ENCODE data around the gene UPK1B. TPM values are rescaled to one million over a fixed set of nuclear protein-coding genes. Genes with fewer than 3 reads are reported as not detected.
"Not testable (repeated sequence)": the region's sequence is repeated elsewhere in the genome, so short reads cannot be mapped to it uniquely, and the experiment has no call there.

UPK1B gene
- total RNA-seq, 1 experiment from 2014 or later: 0.42 TPM

DNA sequence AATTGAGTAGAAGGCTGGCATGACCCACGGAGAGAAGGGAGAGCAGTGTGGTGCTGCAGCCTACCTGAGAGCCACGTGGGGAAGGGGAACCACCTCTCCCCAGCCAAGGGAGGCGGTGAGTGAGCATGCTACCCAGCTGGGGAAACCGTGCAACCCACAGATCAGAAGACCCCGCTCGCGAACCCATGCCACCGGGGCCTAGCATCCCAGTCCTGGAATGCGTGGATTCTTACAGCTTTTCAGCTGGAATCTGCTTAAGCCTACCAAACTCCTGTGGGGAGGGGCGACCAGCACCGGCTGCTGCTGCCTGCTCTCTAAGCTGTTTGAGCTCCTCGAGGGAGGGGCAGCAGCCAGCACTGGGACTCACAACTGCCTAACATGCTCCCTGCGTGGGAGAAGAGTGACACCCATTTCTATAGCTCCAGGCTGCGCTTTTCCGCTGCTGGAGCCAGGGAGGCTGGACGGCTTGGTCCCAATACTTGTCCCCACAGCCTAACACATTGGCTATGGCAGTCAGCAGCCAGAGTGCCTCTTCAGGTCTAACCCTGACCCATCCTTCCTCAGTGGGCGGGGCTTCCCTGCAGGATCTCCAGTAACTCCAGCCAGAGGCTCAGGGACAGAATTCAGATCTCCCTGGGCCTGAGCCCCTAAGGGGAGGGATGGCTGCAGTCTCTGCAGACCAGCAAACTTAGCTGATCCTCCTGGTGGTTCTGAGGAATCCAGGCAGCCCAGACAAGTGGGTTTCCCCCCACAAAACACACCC lies 47.5 kb upstream of the UPK1B start:
- Mint-ChIP-seq H3K9me3 (peaks cover 26% of the 10 kb centered on the region), H3K27ac (no peak overlapping the region), H3K36me3 (peaks cover 9% of the 10 kb centered on the region), H3K4me1 (peaks cover 19% of the 10 kb centered on the region), H3K4me3 (no peak overlapping the region), H3K27me3 (ENCODE audit: low read depth) (peaks cover 3% of the 10 kb centered on the region; the same call in 1 of the 2 replicates)
- ChIA-PET POLR2A (no interaction called here), CTCF (interaction anchor here (1.4 kb wide), 1 partner anchor 244 kb away, joined by 4 read pairs; no protein-coding TSS in a partner anchor)
- peak; percentile 49 for ATAC-seq
- peak; percentile 37 for DNase-seq (ENCODE audit: low spot score)
- TF ChIP-seq ZBTB21 (CRISPR knock-in tag; IDR thresholded peaks at IDR 0.05; ENCODE audit: borderline replicate concordance): 0 out of 2 replicates have a peak, but pooled peaks have one; percentile 24
- TF ChIP-seq, protein P1, sequence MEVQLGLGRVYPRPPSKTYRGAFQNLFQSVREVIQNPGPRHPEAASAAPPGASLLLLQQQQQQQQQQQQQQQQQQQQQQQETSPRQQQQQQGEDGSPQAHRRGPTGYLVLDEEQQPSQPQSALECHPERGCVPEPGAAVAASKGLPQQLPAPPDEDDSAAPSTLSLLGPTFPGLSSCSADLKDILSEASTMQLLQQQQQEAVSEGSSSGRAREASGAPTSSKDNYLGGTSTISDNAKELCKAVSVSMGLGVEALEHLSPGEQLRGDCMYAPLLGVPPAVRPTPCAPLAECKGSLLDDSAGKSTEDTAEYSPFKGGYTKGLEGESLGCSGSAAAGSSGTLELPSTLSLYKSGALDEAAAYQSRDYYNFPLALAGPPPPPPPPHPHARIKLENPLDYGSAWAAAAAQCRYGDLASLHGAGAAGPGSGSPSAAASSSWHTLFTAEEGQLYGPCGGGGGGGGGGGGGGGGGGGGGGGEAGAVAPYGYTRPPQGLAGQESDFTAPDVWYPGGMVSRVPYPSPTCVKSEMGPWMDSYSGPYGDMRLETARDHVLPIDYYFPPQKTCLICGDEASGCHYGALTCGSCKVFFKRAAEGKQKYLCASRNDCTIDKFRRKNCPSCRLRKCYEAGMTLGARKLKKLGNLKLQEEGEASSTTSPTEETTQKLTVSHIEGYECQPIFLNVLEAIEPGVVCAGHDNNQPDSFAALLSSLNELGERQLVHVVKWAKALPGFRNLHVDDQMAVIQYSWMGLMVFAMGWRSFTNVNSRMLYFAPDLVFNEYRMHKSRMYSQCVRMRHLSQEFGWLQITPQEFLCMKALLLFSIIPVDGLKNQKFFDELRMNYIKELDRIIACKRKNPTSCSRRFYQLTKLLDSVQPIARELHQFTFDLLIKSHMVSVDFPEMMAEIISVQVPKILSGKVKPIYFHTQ (CRISPR knock-in tag; IDR thresholded peaks at IDR 0.05): no peak

DNA sequence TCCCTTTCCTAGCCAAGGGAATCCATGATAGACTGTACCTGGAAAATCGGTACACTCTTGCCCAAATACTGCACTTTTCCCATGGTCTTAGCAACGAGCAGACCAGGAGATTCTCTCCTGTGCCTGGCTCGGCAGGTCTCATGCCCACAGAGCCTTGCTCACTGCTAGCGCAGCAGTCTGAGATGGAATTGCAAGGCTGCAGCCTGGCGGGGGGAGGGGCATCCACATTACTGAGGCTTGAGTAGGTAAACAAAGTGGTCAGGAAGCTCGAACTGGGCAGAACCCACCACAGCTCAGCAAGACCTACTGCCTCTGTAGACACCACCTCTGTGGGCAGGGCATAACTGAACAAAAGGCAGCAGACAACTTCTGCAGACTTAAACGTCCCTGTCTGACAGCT lies 43.1 kb upstream of the UPK1B start:
- TF ChIP-seq, protein P2, sequence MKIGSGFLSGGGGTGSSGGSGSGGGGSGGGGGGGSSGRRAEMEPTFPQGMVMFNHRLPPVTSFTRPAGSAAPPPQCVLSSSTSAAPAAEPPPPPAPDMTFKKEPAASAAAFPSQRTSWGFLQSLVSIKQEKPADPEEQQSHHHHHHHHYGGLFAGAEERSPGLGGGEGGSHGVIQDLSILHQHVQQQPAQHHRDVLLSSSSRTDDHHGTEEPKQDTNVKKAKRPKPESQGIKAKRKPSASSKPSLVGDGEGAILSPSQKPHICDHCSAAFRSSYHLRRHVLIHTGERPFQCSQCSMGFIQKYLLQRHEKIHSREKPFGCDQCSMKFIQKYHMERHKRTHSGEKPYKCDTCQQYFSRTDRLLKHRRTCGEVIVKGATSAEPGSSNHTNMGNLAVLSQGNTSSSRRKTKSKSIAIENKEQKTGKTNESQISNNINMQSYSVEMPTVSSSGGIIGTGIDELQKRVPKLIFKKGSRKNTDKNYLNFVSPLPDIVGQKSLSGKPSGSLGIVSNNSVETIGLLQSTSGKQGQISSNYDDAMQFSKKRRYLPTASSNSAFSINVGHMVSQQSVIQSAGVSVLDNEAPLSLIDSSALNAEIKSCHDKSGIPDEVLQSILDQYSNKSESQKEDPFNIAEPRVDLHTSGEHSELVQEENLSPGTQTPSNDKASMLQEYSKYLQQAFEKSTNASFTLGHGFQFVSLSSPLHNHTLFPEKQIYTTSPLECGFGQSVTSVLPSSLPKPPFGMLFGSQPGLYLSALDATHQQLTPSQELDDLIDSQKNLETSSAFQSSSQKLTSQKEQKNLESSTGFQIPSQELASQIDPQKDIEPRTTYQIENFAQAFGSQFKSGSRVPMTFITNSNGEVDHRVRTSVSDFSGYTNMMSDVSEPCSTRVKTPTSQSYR (CRISPR knock-in tag; IDR thresholded peaks at IDR 0.05): 0 out of 2 replicates have a peak, but pooled peaks have one; percentile 16
- POLR2A ChIA-PET; H3K4me3 Mint-ChIP-seq; H3K36me3 Mint-ChIP-seq; H3K27ac Mint-ChIP-seq; H3K27me3 Mint-ChIP-seq (ENCODE audit: low read depth); H3K4me1 Mint-ChIP-seq; CTCF ChIA-PET: not testable (repeated sequence)
- peak; percentile 29 for DNase-seq (ENCODE audit: low spot score)
- peak; percentile 50 for ATAC-seq
- peaks cover 12% of the 10 kb centered on the region for H3K9me3 Mint-ChIP-seq

DNA sequence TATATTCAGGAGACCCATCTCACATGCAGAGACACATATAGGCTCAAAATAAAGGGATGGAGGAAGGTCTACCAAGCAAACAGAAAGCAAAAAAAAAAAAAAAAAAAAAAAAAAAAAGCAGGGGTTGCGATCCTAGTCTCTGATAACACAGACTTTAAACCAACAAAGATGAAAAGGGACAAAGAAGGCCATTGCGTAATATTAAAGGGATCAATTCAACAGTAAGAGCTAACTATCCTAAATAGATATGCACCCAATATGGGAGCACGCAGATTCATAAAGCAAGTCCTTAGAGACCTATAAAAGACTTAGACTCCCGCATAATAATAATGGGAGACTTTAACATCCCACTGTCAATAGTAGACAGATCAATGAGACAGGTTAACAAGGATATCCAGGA lies 41.1 kb upstream of the UPK1B start:
- H3K36me3 Mint-ChIP-seq; H3K27me3 Mint-ChIP-seq (ENCODE audit: low read depth); H3K4me3 Mint-ChIP-seq; ATAC-seq; DNase-seq (ENCODE audit: low spot score); POLR2A ChIA-PET; H3K27ac Mint-ChIP-seq; H3K4me1 Mint-ChIP-seq: not testable (repeated sequence)
- peaks cover 14% of the 10 kb centered on the region for H3K9me3 Mint-ChIP-seq
- CTCF ChIA-PET: interaction anchor here (0.7 kb wide), 1 partner anchor 518 kb away, joined by 4 read pairs; no protein-coding TSS in a partner anchor

DNA sequence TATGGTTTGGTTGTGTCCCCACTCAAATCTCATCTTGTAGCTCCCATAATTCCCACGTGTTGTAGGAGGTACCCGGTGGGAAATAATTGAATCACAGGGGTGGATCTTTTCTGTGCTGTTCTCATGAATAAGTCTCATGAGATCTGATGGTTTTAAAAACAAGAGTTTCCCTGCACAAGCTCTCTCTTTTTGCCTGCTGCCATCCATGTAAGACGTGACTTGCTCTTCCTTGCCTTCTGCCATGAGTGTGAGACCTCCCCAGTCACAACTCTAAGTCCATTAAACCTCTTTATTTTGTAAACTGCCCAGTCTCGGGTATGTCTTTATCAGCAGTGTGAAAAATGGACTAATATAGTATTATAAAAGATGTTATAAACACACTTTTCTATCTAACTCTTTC lies 34.0 kb upstream of the UPK1B start:
- DNase-seq (ENCODE audit: low spot score): not testable (repeated sequence)

DNA sequence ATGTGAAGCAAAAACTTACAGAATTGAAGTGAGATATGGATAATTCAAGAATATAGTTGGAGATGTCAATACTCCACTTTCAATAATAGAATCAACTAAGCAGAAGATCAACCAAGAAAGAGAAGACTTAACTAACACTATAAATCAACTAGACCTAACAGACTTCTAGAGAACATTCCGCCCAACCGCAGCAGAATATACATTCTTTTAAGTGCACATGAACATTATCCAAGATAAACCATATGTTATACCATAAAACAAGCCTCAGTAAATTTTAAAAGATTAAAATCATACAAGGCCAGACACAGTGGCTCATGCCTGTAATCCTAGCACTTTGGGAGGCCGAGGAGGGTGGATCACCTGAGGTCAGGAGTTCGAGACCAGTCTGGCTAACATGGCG lies 32.9 kb upstream of the UPK1B start:
- Mint-ChIP-seq H3K4me1 (no peaks in the 10 kb centered on the region), H3K36me3 (peaks cover 13% of the 10 kb centered on the region), H3K27me3 (ENCODE audit: low read depth) (no peaks in the 10 kb centered on the region; the same call in 1 of the 2 replicates), H3K27ac (no peak overlapping the region), H3K4me3 (no peak overlapping the region), H3K9me3 (peaks cover 36% of the 10 kb centered on the region)
- DNase-seq (ENCODE audit: low spot score) (no peak), ATAC-seq (no peak)
- ChIA-PET CTCF (no interaction called here), POLR2A (no interaction called here)
- TF ChIP-seq JUN (CRISPR knock-in tag; IDR thresholded peaks at IDR 0.05) (no peak), ZNF138 (CRISPR knock-in tag; conservative IDR thresholded peaks at IDR 0.05) (no peak), ATF1 (CRISPR knock-in tag; IDR thresholded peaks at IDR 0.05) (no peak)
- TF ChIP-seq, protein P3, sequence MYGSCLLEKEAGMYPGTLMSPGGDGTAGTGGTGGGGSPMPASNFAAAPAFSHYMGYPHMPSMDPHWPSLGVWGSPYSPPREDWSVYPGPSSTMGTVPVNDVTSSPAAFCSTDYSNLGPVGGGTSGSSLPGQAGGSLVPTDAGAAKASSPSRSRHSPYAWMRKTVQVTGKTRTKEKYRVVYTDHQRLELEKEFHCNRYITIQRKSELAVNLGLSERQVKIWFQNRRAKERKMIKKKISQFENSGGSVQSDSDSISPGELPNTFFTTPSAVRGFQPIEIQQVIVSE (CRISPR knock-in tag; IDR thresholded peaks at IDR 0.05; ENCODE audit: borderline replicate concordance): no peak
- TF ChIP-seq, protein P4, sequence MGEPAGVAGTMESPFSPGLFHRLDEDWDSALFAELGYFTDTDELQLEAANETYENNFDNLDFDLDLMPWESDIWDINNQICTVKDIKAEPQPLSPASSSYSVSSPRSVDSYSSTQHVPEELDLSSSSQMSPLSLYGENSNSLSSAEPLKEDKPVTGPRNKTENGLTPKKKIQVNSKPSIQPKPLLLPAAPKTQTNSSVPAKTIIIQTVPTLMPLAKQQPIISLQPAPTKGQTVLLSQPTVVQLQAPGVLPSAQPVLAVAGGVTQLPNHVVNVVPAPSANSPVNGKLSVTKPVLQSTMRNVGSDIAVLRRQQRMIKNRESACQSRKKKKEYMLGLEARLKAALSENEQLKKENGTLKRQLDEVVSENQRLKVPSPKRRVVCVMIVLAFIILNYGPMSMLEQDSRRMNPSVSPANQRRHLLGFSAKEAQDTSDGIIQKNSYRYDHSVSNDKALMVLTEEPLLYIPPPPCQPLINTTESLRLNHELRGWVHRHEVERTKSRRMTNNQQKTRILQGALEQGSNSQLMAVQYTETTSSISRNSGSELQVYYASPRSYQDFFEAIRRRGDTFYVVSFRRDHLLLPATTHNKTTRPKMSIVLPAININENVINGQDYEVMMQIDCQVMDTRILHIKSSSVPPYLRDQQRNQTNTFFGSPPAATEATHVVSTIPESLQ (CRISPR knock-in tag; IDR thresholded peaks at IDR 0.05): no peak
- TF ChIP-seq, protein P5, sequence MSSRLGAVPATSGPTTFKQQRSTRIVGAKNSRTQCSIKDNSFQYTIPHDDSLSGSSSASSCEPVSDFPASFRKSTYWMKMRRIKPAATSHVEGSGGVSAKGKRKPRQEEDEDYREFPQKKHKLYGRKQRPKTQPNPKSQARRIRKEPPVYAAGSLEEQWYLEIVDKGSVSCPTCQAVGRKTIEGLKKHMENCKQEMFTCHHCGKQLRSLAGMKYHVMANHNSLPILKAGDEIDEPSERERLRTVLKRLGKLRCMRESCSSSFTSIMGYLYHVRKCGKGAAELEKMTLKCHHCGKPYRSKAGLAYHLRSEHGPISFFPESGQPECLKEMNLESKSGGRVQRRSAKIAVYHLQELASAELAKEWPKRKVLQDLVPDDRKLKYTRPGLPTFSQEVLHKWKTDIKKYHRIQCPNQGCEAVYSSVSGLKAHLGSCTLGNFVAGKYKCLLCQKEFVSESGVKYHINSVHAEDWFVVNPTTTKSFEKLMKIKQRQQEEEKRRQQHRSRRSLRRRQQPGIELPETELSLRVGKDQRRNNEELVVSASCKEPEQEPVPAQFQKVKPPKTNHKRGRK (CRISPR knock-in tag; IDR thresholded peaks at IDR 0.05; ENCODE audit: borderline replicate concordance): no peak

More for the DNA sequence above, 34.0 kb upstream of the UPK1B start:
- H3K4me1 Mint-ChIP-seq; POLR2A ChIA-PET; H3K27ac Mint-ChIP-seq; H3K27me3 Mint-ChIP-seq (ENCODE audit: low read depth); ATAC-seq; H3K4me3 Mint-ChIP-seq; CTCF ChIA-PET: not testable (repeated sequence)
- peaks cover 13% of the 10 kb centered on the region for H3K36me3 Mint-ChIP-seq
- peaks cover 39% of the 10 kb centered on the region for H3K9me3 Mint-ChIP-seq

Data from WTC11 (cell line).